WTC11 (cell line): Measurements from ENCODE around the gene C2orf15. TPM values are rescaled to one million over a fixed set of nuclear protein-coding genes. Genes with fewer than 3 reads are reported as not detected.

ENCODE experiments used
- ATAC-seq: fragments of 200-7000 bp; cut with Tn5 transposase; 2 replicates; pipeline ENCODE4 v1.10.0; 2021; ENCODE audit warnings: mild to moderate bottlenecking, moderate library complexity
- CTCF ChIA-PET: fragments of 300-600 bp; sonication (Branson Sonifier 250); formaldehyde crosslinking; loops from one replicate; lab custom pipeline; 2021; ENCODE audit warnings: antibody characterized with exemption; lab: Charles Lee
- POLR2A ChIA-PET: fragments of 350-600 bp; sonication (Branson Sonifier 250); formaldehyde crosslinking; loops from one replicate; lab custom pipeline; 2021; ENCODE audit warnings: antibody characterized with exemption; lab: Charles Lee
- DNase-seq: peaks from one replicate; pipeline ENCODE4 v3.0.0; 2021; ENCODE audit warnings: low spot score
- H3K27ac Mint-ChIP-seq: 2 replicates; pipeline ENCODE4 v1.8.0; 2021; ENCODE audit warnings: mixed read lengths
- H3K27me3 Mint-ChIP-seq: 2 replicates; pipeline ENCODE4 v1.8.0; 2021; ENCODE audit warnings: low read depth, mild to moderate bottlenecking, moderate library complexity, mixed read lengths
- H3K36me3 Mint-ChIP-seq: 2 replicates; pipeline ENCODE4 v1.8.0; 2021; ENCODE audit warnings: mixed read lengths
- H3K4me1 Mint-ChIP-seq: 2 replicates; pipeline ENCODE4 v1.8.0; 2022; ENCODE audit warnings: mixed read lengths
- H3K4me3 Mint-ChIP-seq: 2 replicates; pipeline ENCODE4 v1.8.0; 2021; ENCODE audit warnings: mild to moderate bottlenecking, moderate library complexity, mixed read lengths
- H3K9me3 Mint-ChIP-seq: 2 replicates; pipeline ENCODE4 v1.8.0; 2021; ENCODE audit warnings: mixed read lengths
- ATF3 ChIP-seq: sonication (generic); formaldehyde crosslinking; conservative IDR thresholded peaks from 2 replicates; pipeline ENCODE4 v1.8.1; 2022; ENCODE audit warnings: mild to moderate bottlenecking, missing genetic modification reagents
- ATF6 ChIP-seq: sonication (generic); formaldehyde crosslinking; IDR thresholded peaks from 2 replicates; pipeline ENCODE4 v1.8.1; 2023; ENCODE audit warnings: mild to moderate bottlenecking, missing genetic modification reagents
- CBFB ChIP-seq: sonication (generic); formaldehyde crosslinking; IDR thresholded peaks from 2 replicates; pipeline ENCODE4 v1.8.1; 2022; ENCODE audit warnings: mild to moderate bottlenecking, low read depth, missing genetic modification reagents
- E2F1 ChIP-seq: sonication (generic); formaldehyde crosslinking; IDR thresholded peaks from 2 replicates; pipeline ENCODE4 v1.8.0; 2022; ENCODE audit warnings: mild to moderate bottlenecking, missing genetic modification reagents
- ELF4 ChIP-seq: sonication (generic); formaldehyde crosslinking; IDR thresholded peaks from 2 replicates; pipeline ENCODE4 v1.8.1; 2022; ENCODE audit warnings: low read depth, mild to moderate bottlenecking, moderate library complexity, missing genetic modification reagents
- EMX1 ChIP-seq: fragments of 250-450 bp; sonication (Bioruptor Pico); IDR thresholded peaks from 2 replicates; pipeline ENCODE4 v1.8.0; 2021; ENCODE audit warnings: mild to moderate bottlenecking
- ESRRA ChIP-seq: sonication (generic); formaldehyde crosslinking; IDR thresholded peaks from 2 replicates; pipeline ENCODE4 v1.8.1; 2022; ENCODE audit warnings: mild to moderate bottlenecking, missing genetic modification reagents, borderline replicate concordance
- FOXJ3 ChIP-seq: sonication (generic); formaldehyde crosslinking; IDR thresholded peaks from 2 replicates; pipeline ENCODE4 v1.9.0; 2021; ENCODE audit warnings: missing genetic modification reagents, mild to moderate bottlenecking, borderline replicate concordance
- GABPB1 ChIP-seq: sonication (generic); formaldehyde crosslinking; IDR thresholded peaks from 2 replicates; pipeline ENCODE4 v1.8.1; 2023; ENCODE audit warnings: mild to moderate bottlenecking, missing genetic modification reagents
- HMGA2 ChIP-seq: fragments of 250-450 bp; sonication (Bioruptor Pico); IDR thresholded peaks from 2 replicates; pipeline ENCODE4 v1.4.0; 2021; ENCODE audit warnings: mild to moderate bottlenecking, moderate library complexity
- IRF2 ChIP-seq: sonication (generic); formaldehyde crosslinking; IDR thresholded peaks from 2 replicates; pipeline ENCODE4 v1.8.0; 2022; ENCODE audit warnings: low read depth, missing genetic modification reagents, borderline replicate concordance
- JUN ChIP-seq: sonication (generic); formaldehyde crosslinking; IDR thresholded peaks from 2 replicates; pipeline ENCODE4 v1.8.0; 2023; ENCODE audit warnings: mild to moderate bottlenecking, missing genetic modification reagents
- NFE2L1 ChIP-seq: sonication (generic); formaldehyde crosslinking; IDR thresholded peaks from 2 replicates; pipeline ENCODE4 v1.8.1; 2023; ENCODE audit warnings: missing genetic modification reagents
- NR2C2 ChIP-seq: sonication (generic); formaldehyde crosslinking; IDR thresholded peaks from 2 replicates; pipeline ENCODE4 v1.8.0; 2022; ENCODE audit warnings: mild to moderate bottlenecking, missing genetic modification reagents
- RELA ChIP-seq: sonication (generic); formaldehyde crosslinking; IDR thresholded peaks from 2 replicates; pipeline ENCODE4 v1.8.1; 2022; ENCODE audit warnings: missing genetic modification reagents, mild to moderate bottlenecking, borderline replicate concordance
- RORB ChIP-seq: fragments of 250-450 bp; sonication (Bioruptor Pico); IDR thresholded peaks from 2 replicates; pipeline ENCODE4 v1.9.0; 2021; ENCODE audit warnings: mild to moderate bottlenecking
- STAT6 ChIP-seq: sonication (generic); formaldehyde crosslinking; conservative IDR thresholded peaks from 2 replicates; pipeline ENCODE4 v1.8.1; 2023; ENCODE audit warnings: mild to moderate bottlenecking, low read depth, missing genetic modification reagents, moderate library complexity
- ZNF219 ChIP-seq: sonication (generic); formaldehyde crosslinking; IDR thresholded peaks from 2 replicates; pipeline ENCODE4 v1.8.0; 2023; ENCODE audit warnings: missing genetic modification reagents, mild to moderate bottlenecking, borderline replicate concordance
- ZNF396 ChIP-seq: fragments of 250-450 bp; sonication (Bioruptor Pico); IDR thresholded peaks from 2 replicates; pipeline ENCODE4 v1.8.0; 2021; ENCODE audit warnings: mild to moderate bottlenecking, moderate library complexity, borderline replicate concordance
- ZNF423 ChIP-seq: fragments of 250-450 bp; sonication (Bioruptor Pico); IDR thresholded peaks from 2 replicates; pipeline ENCODE4 v2.1.2; 2022; ENCODE audit warnings: mild to moderate bottlenecking, moderate library complexity
- ZNF671 ChIP-seq: fragments of 250-450 bp; sonication (Bioruptor Pico); IDR thresholded peaks from 2 replicates; pipeline ENCODE4 v1.8.0; 2021; ENCODE audit warnings: mild to moderate bottlenecking
- total RNA-seq: library from RNA; stranded (reverse); gene quantifications from 3 replicates; pipeline ENCODE4 v1.2.3, GENCODE V29; 2021
- TF ChIP-seq, protein P1 (sequence below): sonication (generic); formaldehyde crosslinking; IDR thresholded peaks from 2 replicates; pipeline ENCODE4 v1.8.0; 2022; ENCODE audit warnings: mild to moderate bottlenecking, missing genetic modification reagents
- TF ChIP-seq, protein P2 (sequence below): fragments of 250-450 bp; sonication (Bioruptor Pico); IDR thresholded peaks from 2 replicates; pipeline ENCODE4 v1.9.0; 2021; ENCODE audit warnings: moderate library complexity, mild to moderate bottlenecking, inconsistent platforms, borderline replicate concordance
- TF ChIP-seq, protein P3 (sequence below): sonication (generic); formaldehyde crosslinking; IDR thresholded peaks from 2 replicates; pipeline ENCODE4 v1.8.0; 2022; ENCODE audit warnings: mild to moderate bottlenecking, missing genetic modification reagents

The C2orf15 gene
- total RNA-seq, 1 experiment from 2014 or later, result 6.1 TPM

- Mint-ChIP-seq H3K4me3 (no peak overlapping the region), H3K27ac (no peak overlapping the region), H3K4me1 (no peaks in the 10 kb centered on the region), H3K36me3 (no peaks in the 10 kb centered on the region), H3K9me3 (peaks cover 18% of the 10 kb centered on the region), H3K27me3 (no peaks in the 10 kb centered on the region; the same call in 1 of the 2 replicates)
- DNase-seq (no peak), ATAC-seq (no peak)
- ChIA-PET CTCF (no interaction called here), POLR2A (no interaction called here)
- TF ChIP-seq, protein P1, sequence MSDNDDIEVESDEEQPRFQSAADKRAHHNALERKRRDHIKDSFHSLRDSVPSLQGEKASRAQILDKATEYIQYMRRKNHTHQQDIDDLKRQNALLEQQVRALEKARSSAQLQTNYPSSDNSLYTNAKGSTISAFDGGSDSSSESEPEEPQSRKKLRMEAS (CRISPR knock-in tag), result no peak
- TF ChIP-seq ATF3 (CRISPR knock-in tag) (no peak), ATF6 (CRISPR knock-in tag) (no peak), NFE2L1 (CRISPR knock-in tag) (no peak), NR2C2 (CRISPR knock-in tag) (no peak), ZNF396 (CRISPR knock-in tag) (no peak), RELA (CRISPR knock-in tag) (no peak), ELF4 (CRISPR knock-in tag) (no peak), ZNF423 (CRISPR knock-in tag) (no peak)
Measured at GRCh38 chr2:99096728-99097127, 44.8 kb upstream of the C2orf15 start.

- H3K9me3 Mint-ChIP-seq, result no peaks in the 10 kb centered on the region
- CTCF ChIA-PET, result no interaction called here
- H3K4me1 Mint-ChIP-seq, result no peaks in the 10 kb centered on the region
- no peak overlapping the region for H3K4me3 Mint-ChIP-seq
- DNase-seq (no peak), ATAC-seq (no peak)
- no peak overlapping the region for H3K27ac Mint-ChIP-seq
- no peaks in the 10 kb centered on the region for H3K27me3 Mint-ChIP-seq
- POLR2A ChIA-PET, result no interaction called here
- H3K36me3 Mint-ChIP-seq, result no peaks in the 10 kb centered on the region
- TF ChIP-seq ELF4 (CRISPR knock-in tag), result no peak
- TF ChIP-seq ZNF219 (CRISPR knock-in tag), result no peak
- TF ChIP-seq CBFB, result no peak
- TF ChIP-seq, protein P2, sequence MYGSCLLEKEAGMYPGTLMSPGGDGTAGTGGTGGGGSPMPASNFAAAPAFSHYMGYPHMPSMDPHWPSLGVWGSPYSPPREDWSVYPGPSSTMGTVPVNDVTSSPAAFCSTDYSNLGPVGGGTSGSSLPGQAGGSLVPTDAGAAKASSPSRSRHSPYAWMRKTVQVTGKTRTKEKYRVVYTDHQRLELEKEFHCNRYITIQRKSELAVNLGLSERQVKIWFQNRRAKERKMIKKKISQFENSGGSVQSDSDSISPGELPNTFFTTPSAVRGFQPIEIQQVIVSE (CRISPR knock-in tag), result no peak
- no peak for TF ChIP-seq ATF3 (CRISPR knock-in tag)
- no peak for TF ChIP-seq ESRRA
- TF ChIP-seq JUN (CRISPR knock-in tag), result no peak
- TF ChIP-seq ZNF671 (CRISPR knock-in tag), result no peak
- TF ChIP-seq RORB (CRISPR knock-in tag), result no peak
- no peak for TF ChIP-seq STAT6 (CRISPR knock-in tag)
- TF ChIP-seq, protein P1 (CRISPR knock-in tag), result no peak
- TF ChIP-seq FOXJ3 (CRISPR knock-in tag), result no peak
- TF ChIP-seq, protein P3, sequence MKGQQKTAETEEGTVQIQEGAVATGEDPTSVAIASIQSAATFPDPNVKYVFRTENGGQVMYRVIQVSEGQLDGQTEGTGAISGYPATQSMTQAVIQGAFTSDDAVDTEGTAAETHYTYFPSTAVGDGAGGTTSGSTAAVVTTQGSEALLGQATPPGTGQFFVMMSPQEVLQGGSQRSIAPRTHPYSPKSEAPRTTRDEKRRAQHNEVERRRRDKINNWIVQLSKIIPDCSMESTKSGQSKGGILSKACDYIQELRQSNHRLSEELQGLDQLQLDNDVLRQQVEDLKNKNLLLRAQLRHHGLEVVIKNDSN, result no peak
- no peak for TF ChIP-seq HMGA2 (CRISPR knock-in tag)
- TF ChIP-seq E2F1 (CRISPR knock-in tag), result no peak
- TF ChIP-seq IRF2 (CRISPR knock-in tag), result no peak
- no peak for TF ChIP-seq GABPB1
- no peak for TF ChIP-seq EMX1 (CRISPR knock-in tag)
Measured at GRCh38 chr2:99101697-99102096, 39.8 kb upstream of the C2orf15 start.
